ENCODE data around the gene RTEL1.

- no peak for TF ChIP-seq TOX (CRISPR knock-in tag; IDR thresholded peaks at IDR 0.05; ENCODE audit: borderline replicate concordance)
- no peak for TF ChIP-seq PATZ1 (CRISPR knock-in tag; IDR thresholded peaks at IDR 0.05; ENCODE audit: borderline replicate concordance)
- TF ChIP-seq GLIS3 (CRISPR knock-in tag; IDR thresholded peaks at IDR 0.05), result no peak
- no peak for TF ChIP-seq POU6F1 (CRISPR knock-in tag; IDR thresholded peaks at IDR 0.05; ENCODE audit: borderline replicate concordance, low read depth)
- no peak for TF ChIP-seq ZFP3 (CRISPR knock-in tag; IDR thresholded peaks at IDR 0.05)
- no peak for TF ChIP-seq ZNF70 (CRISPR knock-in tag; IDR thresholded peaks at IDR 0.05)
- no peak for TF ChIP-seq ZNF8 (CRISPR knock-in tag; IDR thresholded peaks at IDR 0.05)
- TF ChIP-seq TCF4 (CRISPR knock-in tag; IDR thresholded peaks at IDR 0.05; ENCODE audit: borderline replicate concordance), result no peak
- no peak for TF ChIP-seq CSDC2 (CRISPR knock-in tag; IDR thresholded peaks at IDR 0.05)
- TF ChIP-seq ZFP30 (CRISPR knock-in tag; IDR thresholded peaks at IDR 0.05), result no peak
- TF ChIP-seq RARB (CRISPR knock-in tag; IDR thresholded peaks at IDR 0.05), result no peak
- no peak for TF ChIP-seq CREB5 (CRISPR knock-in tag; IDR thresholded peaks at IDR 0.05; ENCODE audit: low read depth)
- no peak for TF ChIP-seq CSRNP3 (CRISPR knock-in tag; IDR thresholded peaks at IDR 0.05)
- TF ChIP-seq OSR1 (CRISPR knock-in tag; IDR thresholded peaks at IDR 0.05), result no peak
These were observed 23.6 kb downstream of the RTEL1 start for GRCh38 chr20:63681609-63682142.

All from SK-N-SH treated with all-trans-retinoic acid at 6 μM for 48 hours (cell line).